ENCODE data around the gene BUB1B.

The BUB1B gene

DNA sequence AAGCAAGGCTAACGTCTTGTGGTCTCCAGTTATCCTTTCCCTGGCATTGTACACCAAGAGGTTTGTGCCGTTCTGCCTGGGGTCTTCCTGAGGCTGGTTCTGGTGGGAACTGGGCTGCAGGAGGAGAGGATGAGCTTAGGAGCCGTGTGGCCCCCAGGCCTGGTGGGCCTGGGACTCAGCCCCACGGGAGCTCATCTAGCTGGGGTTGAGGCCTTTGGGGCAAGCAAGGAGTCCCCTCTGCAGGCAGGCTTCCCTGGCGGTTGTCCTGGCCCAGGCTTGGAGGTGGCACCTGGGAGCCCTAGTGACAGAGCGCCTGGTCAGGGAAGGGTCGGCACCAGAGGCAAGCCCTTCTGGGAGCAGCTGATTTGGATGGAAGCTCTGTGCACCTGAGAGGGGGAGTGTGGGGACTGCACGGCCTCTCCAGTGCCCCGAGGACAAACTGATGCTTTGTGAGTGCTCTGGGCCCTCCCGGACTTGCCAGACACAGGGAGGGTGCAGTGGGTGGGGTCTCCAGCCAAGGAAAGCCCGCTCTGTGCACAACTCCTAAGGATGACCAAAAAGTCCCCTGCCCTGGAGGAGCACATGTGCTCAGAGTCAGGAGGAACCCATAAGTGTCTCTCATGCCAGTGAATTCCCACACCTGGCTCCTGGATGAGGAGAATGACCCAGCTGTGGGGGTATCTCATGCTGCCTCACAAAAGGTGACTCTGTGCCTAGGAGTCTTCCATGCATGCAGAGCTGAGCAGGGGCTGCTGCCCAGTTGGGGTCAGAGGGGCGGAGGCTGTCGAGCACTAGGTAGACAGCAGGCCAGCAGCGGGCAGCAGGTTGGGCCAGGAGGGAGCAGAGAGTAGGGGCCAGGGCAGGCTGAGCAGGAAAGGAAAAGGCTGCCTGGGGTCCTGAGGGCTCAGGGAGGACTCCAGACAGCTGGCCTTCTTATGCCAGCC is 80.7 kb downstream of the BUB1B start:
- no peak for DNase-seq (ENCODE audit: low read depth)

DNA sequence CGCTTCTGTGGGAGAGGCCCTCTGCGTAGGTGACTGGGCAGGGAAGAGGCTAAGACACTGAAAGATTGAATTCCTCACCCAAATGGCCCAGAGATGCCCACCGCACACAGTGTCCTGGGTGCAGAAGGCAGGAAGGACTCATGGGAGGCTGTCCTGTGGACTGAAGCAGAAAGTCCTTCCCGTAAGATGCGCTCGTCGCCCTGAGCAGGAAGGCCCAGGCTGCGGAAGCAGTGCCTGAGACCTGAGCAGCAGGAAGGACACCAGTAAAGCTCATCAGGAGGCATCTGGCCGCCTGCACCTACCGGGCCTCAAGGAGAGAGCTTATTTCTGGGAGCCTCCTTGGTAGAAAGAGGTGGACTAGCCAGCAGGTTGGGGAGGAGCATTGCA is 81.3 kb downstream of the BUB1B start:
- DNase-seq (ENCODE audit: low read depth), result no peak

DNA sequence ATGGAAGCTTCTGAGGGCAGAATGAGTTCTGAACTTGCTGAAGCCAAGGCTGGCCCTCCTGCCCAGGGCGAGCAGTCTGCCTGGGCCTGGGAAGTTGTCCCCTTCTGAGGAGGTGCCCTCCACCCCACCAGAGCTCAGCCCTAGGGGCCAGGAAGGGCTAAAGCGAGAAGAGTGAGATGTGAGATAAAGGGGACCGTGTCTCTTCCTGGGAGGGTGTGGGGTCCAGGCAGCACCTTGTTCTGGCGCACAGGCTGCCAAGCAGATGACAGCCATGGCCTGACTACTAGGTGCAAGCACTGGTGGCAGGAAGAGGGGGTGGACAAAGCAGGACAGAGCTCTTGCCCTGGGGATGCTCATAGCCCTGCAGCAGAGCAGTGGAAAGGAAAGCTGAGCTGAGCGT is 81.7 kb downstream of the BUB1B start:
- no peak for DNase-seq (ENCODE audit: low read depth)

DNA sequence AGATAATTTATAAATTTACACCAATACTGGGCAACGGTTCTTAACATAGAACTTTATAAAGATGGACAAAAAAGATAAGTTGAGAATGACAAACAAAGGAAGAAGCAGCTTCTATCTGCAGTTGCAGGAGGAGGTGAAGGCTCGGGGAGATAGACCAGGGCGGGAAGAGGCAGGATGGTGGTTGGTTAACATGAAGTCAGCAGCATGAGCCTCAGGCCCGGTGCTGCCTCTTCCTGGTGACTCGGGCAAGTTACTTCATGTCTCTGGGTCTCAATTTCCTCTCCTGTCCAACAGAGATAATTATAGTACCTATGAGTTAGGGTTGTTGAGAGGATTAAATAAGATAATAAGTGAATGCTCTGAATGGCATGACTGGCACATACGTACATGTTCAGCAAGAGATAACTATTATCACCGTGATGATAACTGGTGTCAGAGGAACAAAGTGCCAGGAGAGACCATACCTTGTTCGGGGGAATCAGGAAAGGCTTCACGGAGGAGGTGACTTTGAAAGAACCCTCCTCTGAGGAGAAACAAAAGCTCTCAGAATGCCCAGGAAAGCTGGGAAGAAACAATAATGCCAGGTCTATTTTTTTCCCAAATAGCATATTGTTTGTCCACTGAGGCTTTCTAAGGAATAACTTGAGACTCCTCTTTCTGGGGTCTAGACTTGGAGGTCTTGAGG is 82.4 kb downstream of the BUB1B start:
- DNase-seq (ENCODE audit: low read depth), result no peak

DNA sequence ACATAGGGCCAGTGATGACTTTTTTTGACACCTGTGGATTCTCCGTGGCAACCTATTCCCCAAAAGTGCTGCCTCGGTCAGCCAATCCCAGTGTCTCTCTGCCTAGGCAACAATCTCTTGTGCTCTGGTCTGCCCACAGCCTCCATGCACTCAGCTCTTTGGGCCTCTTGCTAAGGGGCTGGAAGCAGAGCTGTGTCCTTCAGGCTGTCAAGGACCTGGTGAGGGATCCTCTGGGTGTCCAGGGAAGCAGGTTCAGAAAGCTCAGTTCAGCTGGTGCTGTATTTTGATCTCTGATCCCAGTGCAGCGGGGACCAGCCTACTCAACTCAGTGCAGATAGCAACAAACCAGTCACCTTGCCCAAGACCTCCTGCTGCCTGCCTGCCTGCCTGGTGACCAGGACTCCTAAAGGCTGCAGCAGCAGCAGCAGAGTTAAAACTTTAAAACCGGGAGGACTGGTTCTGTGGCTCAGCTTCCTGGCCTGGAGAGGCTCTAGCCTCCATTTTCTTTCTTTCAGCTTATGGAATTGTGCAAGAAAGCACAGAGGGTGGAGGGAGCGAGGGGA is 84.2 kb downstream of the BUB1B start:
- no peak for DNase-seq (ENCODE audit: low read depth)

DNA sequence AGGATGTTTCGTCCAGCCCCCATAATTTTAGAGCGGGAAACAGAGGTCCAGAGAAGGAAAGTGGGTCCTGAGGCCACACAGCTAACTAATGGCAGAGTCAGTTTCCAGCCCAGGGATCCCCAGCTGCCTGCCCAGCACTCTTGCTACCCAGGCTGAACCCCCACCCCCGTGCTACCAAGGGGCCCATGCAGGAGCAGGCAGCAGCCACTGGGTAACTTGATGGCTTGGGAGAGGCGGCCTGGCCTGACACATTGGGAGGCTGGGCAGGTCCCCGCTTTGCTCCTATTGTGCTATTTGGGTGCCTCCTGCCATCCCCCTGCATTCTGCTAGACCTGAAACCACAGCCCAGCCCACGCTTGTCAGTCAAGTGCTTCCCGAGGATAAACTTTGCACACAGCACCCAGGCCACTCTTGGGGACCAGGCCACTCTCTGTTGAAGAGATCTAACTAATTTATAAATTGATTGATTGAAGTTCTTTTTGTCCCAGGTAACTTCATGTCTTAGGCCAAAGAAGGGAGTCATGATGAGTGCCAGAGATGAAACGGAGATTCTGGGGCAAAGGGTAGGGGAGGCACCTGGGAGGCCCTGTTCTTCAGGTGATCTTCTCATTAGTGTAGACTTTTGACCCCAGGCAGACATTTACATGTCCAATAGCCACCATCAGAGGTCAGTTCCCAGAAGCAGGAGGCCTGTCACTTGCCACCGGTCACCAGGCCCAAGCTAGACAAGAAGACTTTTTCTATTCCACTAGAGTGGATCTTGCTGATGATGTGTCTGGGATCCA is 85.0 kb downstream of the BUB1B start:
- DNase-seq (ENCODE audit: low read depth), result no peak

DNA sequence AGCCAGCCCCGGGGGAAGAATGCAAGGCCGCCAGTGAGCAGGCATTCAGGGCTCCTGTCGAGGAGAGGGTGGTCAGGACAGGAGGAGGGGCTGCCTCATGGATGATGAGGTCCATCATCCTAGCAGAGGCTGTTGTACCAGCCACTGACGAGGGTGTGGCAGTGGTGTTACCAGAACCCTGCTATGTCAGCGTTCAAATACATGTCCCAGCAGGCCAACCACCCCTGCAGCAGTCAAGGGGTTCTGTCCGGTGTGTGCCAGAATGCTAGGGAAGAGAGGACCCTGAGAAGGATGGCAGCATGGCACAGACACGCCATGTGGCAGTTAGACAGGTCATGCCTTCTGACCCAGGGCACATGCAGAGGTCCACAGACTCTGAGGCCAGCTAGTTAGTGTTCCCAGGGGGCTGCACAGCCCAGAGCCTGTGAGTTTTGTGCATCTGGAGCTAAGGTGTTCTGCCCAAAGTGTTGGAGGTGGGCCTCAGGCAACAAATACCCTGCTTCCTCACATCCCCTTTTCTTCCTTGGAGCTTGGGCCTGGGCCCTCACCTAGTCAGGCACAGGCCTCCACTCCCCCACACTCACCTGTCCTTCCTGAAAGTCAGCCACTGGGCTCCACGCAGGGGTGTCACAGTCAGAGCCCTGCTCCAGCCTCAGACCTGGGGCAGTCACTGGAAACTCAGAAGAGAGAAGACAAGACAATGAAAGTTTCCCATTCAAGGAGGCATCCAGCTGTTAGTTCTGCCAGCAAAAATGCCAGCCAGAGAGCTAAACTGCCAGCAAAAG is 85.8 kb downstream of the BUB1B start:
- no peak for DNase-seq (ENCODE audit: low read depth)

DNA sequence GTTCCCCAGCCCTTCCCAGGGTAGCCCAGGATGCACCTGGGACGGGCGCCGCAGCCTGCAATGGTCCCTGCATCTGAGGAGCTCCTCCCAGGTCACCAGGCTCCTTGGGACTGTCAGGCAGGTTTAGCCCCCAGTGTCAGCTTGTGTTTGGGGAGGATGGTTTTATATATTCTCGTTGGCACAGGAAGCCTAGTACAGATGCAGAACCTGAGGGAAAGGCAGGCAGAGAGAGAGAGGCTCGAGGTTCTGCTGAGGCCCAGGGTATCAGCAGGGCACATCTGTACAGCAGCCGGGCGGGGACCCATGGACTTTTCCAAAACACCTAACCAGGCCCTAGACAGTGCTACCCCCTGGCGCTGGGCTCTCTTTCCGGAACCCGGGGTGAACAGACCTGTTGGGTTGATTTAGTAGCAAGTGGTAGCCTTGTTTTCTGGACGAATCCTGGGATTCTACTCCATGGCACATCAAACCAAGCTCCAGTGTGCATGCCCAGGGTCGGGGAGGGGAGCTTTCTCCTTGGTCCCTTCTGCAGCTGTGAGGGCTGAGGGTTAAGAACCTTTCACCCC is 86.6 kb downstream of the BUB1B start:
- no peak for DNase-seq (ENCODE audit: low read depth)

DNA sequence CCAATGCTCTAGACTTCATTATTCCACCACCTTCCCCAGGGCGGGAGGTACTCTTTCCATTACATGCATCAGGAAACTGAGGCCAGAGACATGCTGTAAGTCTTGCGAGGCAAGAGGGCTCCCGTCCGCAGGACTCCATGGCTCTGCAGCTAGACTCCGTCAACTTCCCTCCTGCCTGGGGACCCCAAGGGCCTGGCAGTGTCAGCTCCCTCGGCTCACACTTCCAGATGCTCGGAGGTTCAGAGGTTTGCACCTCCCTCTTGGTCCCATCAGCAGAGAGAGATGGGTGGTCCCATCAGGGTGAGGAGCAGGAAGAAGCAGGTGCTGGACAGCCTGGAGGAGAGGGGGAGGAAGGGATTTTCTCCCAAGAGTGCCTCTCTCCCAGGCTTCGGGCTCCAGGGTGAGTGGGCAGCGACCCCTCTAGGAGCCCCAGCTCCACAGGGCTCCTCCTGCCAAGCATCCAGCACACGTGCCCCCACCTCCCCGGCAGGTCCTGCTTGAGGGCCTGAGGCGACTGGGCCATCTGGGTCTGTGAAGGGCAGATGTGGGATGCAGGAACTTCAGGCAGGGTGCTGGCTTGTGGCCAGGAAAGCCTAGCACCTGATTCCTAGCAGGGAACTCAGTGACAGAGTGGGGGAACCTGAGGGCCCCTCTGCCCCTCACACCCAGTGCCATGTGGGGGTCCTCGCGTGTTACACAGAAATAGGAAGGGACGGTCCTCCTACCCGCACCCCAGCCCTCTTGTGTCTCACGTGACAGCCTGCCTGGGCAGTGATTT is 87.3 kb downstream of the BUB1B start:
- DNase-seq (ENCODE audit: low read depth), result no peak

DNA sequence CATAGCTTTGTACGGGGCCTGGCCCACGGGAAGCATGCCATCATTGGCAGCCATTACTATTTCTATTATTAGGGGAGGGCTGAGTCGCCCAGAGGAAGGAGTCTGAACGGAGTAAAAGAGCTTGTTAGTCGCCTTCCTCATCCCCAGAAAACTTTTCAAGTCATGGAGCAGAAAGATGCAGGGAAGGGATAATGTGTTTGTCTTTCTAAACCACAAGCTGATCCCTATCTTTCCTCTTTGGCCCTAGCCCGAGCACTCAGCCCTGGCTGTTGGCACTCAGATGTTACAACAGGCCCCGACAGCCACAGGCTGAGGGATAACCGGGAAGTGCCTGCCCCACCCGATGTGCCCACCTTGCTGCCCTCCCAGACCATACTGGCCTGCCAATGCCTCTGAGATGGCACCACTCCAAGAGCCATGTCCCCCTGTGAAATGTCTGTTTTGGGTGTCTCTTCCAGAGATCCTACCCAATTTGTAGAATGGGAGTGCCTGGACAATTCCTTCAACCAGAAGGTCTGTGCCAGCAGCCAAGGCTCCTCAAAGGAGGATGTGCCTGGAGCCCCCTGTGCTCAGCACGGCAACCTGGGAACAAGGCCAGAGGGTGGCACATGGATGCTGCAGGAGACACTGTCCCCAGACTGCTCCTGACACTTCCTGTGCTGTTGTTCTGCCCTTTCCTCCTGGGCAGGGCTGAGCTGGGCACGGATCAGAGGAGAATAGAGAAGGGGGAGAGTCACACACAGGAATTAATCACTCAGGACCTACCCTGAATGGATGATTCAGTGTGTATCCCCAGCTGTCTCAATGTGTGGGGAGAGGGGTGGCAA is 88.8 kb downstream of the BUB1B start:
- DNase-seq (ENCODE audit: low read depth), result no peak

DNA sequence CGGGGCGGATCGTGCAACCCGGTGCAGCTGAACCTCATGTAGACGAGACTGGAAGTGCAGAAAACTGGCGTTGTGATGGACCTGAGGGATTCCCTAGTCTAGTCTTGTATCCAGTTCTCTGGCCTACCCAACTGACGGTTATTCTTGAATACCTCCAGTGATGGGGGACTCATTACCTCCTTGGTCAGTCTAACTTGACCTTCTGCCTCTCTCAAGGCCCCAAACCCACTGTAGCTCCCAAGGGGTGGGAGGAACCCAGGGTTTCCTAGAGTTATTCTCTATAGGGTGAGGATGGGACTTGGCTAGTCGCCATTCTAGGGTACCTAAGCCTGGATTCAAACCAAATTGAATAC is 89.4 kb downstream of the BUB1B start:
- DNase-seq (ENCODE audit: low read depth), result no peak

DNA sequence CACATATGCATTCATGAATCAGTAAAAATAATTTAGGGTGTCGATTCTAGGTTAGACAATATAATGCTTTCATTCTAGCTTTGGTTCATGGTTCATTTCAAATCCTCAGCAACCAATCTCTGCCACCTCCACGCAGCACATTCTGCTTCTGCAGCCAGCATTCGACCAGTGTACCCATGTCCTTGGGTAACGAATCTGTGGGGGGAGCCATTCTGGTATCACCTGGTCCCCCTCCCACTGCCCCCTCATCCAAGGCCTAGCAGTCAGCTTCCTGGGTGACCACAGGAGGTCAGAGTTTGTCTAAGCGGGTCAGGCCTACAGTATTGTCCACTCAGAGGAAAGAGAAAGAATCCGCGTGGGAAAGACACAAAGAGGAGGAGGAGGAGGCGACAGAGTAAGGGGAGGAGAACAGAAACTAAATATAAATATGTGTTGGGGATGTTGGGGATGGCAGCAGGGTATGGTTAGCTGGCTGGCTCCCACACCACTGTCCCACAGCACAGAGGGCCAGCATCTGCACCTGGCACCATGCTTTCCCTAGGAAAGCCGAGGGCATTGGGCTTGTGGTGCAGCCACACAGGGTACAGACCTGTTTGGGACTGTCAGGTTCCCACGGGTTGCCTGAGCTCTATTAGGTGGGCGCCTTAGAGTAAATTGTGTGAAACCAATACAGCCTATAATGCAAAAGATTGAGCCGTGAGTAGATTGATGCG is 90.1 kb downstream of the BUB1B start:
- DNase-seq (ENCODE audit: low read depth), result no peak

DNA sequence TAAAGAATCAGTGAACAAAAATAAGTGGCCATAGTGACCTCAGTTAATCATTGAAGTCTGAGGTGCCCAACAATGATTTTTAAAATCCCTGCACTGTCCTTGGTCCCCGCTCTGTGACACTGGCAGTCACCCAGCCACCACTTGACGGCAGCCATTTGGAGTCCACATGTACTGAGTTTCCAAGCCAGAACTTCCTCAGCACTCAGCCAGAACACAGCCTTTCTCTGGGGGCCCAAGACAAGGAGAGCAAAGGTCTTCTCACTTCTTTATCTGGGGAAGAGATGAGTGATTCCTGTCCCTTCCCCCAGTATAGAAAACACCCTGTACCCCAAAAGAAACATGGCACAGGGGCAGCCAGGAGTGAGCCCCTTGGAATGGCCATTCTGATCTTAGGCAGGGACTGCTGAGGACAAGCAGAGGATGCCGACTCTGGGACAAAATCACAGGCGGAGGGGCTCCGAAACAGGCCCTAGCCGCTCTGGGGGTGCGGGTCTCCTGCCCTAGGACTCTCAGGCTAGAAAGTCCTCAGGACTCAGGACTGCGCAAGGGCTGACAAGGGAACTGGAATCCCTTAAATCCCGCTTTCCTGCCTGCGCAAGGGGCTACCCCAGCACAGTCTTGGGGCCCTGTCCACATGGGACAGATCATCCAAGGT is 90.7 kb downstream of the BUB1B start:
- no peak for DNase-seq (ENCODE audit: low read depth)

DNA sequence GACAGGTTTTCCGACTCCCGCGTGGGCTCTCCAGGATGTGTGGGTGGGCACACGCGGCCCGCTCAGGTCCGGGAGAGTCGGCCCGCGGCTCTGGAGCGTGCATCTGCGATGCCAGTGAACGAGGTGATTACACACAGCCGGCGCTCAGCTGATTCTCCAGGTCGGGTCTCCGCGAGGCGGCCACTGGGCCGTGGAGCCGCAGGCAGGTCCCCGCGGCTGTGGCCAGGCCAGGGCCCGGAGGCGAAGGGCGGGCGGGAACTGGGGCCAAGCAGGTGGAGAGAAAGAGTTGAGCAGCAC is 91.2 kb downstream of the BUB1B start:
- DNase-seq (ENCODE audit: low read depth), result no peak

DNA sequence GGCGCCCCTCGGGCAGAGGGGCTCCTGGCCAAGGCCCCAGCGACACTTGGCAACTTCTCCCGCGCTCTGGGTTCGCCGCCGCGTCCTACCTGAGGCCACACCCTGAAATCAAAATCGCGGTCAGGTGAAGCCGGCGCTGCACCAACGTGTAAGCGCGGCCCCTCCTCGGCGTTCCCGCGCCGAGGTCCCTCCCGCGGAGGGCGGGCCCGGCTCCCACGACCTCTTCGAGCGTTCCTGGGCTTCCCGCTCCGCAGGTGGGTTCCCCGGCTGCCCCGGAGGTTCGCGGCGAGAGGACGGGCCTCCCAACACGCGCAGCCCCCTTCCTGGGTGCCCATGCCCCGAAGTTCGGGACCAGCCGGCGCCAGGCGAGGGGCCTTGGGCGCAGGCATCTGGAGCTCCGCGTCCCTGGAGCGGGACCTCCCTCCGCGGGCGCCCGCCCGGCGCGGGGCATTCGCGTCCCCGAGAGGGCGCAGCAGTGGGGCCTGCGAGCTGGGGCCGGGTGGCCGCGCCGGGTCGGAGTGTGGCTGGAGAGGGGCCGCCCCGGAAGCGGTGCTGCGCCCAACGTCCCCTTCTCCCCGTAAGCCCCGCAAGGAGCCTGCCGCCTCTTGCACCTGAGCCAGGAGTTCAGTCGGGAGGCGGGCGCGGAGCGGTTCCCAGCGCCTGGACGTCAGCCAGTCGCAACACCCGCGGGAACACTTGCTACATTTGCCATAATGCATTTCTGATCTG is 91.7 kb downstream of the BUB1B start:
- no peak for DNase-seq (ENCODE audit: low read depth)

DNA sequence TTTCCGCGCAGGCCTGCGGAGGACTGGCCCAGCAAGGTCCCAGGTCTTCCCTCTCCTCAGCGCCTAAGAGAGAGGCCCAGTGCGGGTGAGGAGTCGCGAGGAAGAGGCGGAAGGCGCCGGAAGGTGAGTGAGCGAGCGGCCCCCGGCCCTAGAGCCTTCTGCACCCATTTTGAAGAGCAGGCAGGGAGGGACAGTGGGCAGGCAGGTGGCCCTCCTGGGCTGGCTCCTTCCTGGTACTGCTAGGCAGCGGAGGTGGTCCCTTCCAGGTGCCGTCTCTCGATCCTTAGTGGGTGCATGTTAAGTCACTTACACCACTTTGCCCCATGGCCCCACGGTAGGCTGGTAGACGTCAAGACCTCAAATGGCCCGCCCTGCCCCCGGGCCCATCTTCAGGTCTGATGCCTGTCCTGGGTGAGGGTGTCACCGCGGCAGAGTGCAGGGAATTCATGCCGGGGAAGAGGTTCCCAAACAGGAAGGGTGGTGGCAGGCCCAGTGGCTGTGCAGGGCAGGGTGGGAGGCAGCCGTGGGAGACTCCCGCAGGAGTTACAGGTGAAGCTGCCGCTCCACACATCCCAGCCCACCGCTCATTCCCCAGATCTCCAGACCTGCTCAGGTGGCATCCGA is 92.4 kb downstream of the BUB1B start:
- DNase-seq (ENCODE audit: low read depth), result no peak

DNA sequence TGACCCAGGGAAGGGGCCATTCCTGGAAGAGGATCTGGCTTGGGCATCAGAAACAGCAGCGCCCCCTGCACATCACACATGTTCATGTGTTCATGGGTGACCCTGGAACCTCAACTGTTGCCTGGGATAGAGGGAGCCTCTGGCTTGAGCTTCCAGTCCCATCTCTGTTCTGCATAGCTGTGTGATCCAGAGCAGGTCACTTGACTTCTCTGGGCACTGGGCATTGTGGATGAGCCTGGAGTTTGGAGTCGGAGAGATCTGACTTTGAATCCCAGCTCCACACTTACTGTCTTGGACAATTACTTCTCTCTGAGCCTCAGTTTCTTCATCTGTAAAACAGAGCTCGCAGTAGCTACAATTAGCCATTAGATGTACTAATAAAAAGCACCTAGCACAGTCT is 93.6 kb downstream of the BUB1B start:
- no peak for DNase-seq (ENCODE audit: low read depth)

DNA sequence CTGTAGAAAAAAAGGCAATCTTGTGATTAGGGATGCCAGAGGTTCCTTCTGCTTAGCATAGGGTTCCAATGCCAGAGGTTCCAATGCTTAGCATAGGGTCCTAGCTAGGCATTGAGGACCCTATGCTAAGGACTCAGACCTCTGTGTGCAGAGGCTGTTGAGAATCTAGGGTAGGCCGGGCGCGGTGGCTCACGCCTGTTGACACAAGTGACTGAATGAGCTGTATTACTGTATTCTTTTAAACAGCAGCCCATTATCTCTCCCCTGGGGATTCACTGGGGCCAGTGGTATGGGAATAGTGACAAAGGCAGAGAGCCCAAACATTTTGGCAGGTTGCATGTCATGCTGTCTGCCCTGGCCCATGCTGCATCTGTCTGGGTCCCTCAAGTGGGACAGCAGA is 94.2 kb downstream of the BUB1B start:
- DNase-seq (ENCODE audit: low read depth), result no peak

Measured in stimulated activated CD8-positive, alpha-beta memory T cell treated with anti-CD3 and anti-CD28 coated beads, Interleukin-12 subunit alpha, Interleukin-12 subunit beta, amount 100 ng/mL, for 1 hour (primary cell).